ENCODE measurements around the gene OR10H1. TPM values are rescaled to one million over a fixed set of nuclear protein-coding genes. Genes with fewer than 3 reads are reported as not detected.

The OR10H1 gene
- total and polyA plus RNA-seq, 9 of the 15 experiments (the other 6 are each of a cell fraction or from before 2014, with no cell fraction given), result not detected

DNA sequence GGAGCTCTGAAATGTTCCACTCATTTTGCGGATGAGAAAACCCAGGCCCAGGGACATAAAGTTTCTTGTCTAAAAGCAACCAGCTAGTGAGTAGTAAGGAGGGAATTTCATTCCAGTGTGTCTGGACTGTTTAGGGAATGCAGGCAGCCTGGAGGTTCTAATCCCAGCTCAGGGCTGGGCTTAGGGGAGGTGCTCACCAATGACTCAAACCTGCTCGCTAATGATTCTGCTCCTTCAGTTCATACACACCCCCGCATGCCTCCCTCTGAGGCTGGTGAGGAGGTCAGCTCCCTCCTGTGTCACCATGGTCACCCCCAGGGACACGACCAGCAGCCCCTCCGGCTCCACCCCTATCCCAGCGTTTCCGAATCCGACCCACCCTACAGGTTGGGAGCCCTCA, 47.8 kb upstream of the OR10H1 start:
- Histone ChIP-seq H3K27ac (ENCODE audit: extremely low read depth, low read depth, low read length) (no peak overlapping the region), H3K9ac (ENCODE audit: insufficient read depth in 1 of 2, low read depth in 2 of 2, low read length in 2 of 2) (peak overlapping the region in 1 of 2 experiments; percentile 20; a peak in 1 of 4 replicates), H3K4me1 (replicated peaks in 1 of 2; ENCODE audit: control insufficient read depth in 2 of 2, insufficient read depth in 2 of 2, low read length in 2 of 2) (peaks cover 9 to 24% of the 10 kb centered on the region in 2 experiments), H4K20me1 (replicated peaks; ENCODE audit: control insufficient read depth, insufficient read depth, low read length) (no peaks in the 10 kb centered on the region), H3K4me2 (ENCODE audit: insufficient read depth, low read length) (no peak overlapping the region), H2AFZ (ENCODE audit: low read depth, low read length) (peak overlapping the region; percentile 22; the same call in 1 of the 2 replicates), H3K4me3 (no peak overlapping the region), H3K79me2 (ENCODE audit: control insufficient read depth, insufficient read depth, low read length) (no peaks in the 10 kb centered on the region), H3K9me3 (replicated peaks; ENCODE audit: control insufficient read depth, insufficient read depth, low read depth, low read length) (no peaks in the 10 kb centered on the region), H3K9me1 (ENCODE audit: control insufficient read depth, insufficient read depth, low read length) (no peaks in the 10 kb centered on the region), H3K36me3 (ENCODE audit: control insufficient read depth, insufficient read depth, low read length) (no peaks in the 10 kb centered on the region), H3K27me3 (ENCODE audit: control insufficient read depth in 2 of 2, insufficient read depth in 2 of 2, low read length in 2 of 2) (0 out of 5 replicates have a peak, but pooled peaks cover 0 to under 1% of the 10 kb centered on the region in 2 experiments)
- no TSS peak for BruUV-seq (replicated peaks)
- DNase-seq (ENCODE audit: extremely low read depth in 1 of 4, low spot score in 3 of 4) (peak; percentile 47 to 65 (median 54)), FAIRE-seq (peak; percentile 26), ATAC-seq (peak; percentile 81)
- WGBS (ENCODE audit: insufficient coverage, low coverage, missing lambda C conversion rate), result 24% methylated on average over 8 of the region's 8 CpGs
- TF ChIP-seq GABPB2 (CRISPR knock-in tag; conservative IDR thresholded peaks at IDR 0.05) (no peak), CGGBP1 (CRISPR knock-in tag; IDR thresholded peaks at IDR 0.05) (no peak), KDM5B (IDR thresholded peaks at IDR 0.05; ENCODE audit: insufficient replicate concordance, low read depth, low read length) (no peak), COPS2 (conservative IDR thresholded peaks at IDR 0.05) (no peak), RFX1 (IDR thresholded peaks at IDR 0.05) (peak; percentile 56), ZNF133 (CRISPR knock-in tag; IDR thresholded peaks at IDR 0.05) (no peak), EGR1 (conservative IDR thresholded peaks at IDR 0.05) (peak; percentile 87), SMARCA4 (IDR thresholded peaks at IDR 0.05) (no peak), DPF2 (IDR thresholded peaks at IDR 0.05) (0 out of 2 replicates have a peak, but pooled peaks have one; percentile 21), JUND (IDR thresholded peaks at IDR 0.05; ENCODE audit: borderline replicate concordance, low read depth, low read length) (peak; percentile 62), JUND (tag; IDR thresholded peaks at IDR 0.05; ENCODE audit: borderline replicate concordance, low read depth, low read length) (peak; percentile 44; the same call in 1 of the 3 replicates), RCOR1 (IDR thresholded peaks at IDR 0.05; ENCODE audit: borderline replicate concordance in 1 of 2, low read depth in 2 of 2, low read length in 2 of 2) (0 out of 4 replicates have a peak, but pooled peaks of 1 of the 2 experiments have one; percentile 9), HDAC3 (IDR thresholded peaks at IDR 0.05; ENCODE audit: borderline replicate concordance, partially characterized antibody) (no peak), BHLHE40 (IDR thresholded peaks at IDR 0.05; ENCODE audit: low read length) (no peak), FOSL1 (tag; conservative IDR thresholded peaks at IDR 0.05) (peak; percentile 52; the same call in 1 of the 2 replicates), ETS1 (conservative IDR thresholded peaks at IDR 0.05; ENCODE audit: control insufficient read depth, low read depth, low read length) (no peak), ZNF76 (CRISPR knock-in tag; IDR thresholded peaks at IDR 0.05; ENCODE audit: borderline replicate concordance) (no peak), ZNF584 (CRISPR knock-in tag; IDR thresholded peaks at IDR 0.05; ENCODE audit: low read depth) (no peak), ARID1B (IDR thresholded peaks at IDR 0.05) (peak; percentile 44; the same call in 1 of the 2 replicates), NRF1 (conservative IDR thresholded peaks at IDR 0.05 in 1 of 2, IDR thresholded peaks at IDR 0.05 in 1 of 2) (peak; percentile 23 to 38; a peak in 1 of 4 replicates), NFE2 (IDR thresholded peaks at IDR 0.05; ENCODE audit: low read depth) (0 out of 2 replicates have a peak, but pooled peaks have one; percentile 33)
- TF ChIP-seq, protein P1, sequence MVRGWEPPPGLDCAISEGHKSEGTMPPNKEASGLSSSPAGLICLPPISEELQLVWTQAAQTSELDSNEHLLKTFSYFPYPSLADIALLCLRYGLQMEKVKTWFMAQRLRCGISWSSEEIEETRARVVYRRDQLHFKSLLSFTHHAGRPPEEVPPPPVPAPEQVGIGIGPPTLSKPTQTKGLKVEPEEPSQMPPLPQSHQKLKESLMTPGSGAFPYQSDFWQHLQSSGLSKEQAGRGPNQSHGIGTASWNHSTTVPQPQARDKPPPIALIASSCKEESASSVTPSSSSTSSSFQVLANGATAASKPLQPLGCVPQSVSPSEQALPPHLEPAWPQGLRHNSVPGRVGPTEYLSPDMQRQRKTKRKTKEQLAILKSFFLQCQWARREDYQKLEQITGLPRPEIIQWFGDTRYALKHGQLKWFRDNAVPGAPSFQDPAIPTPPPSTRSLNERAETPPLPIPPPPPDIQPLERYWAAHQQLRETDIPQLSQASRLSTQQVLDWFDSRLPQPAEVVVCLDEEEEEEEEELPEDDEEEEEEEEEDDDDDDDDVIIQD (CRISPR knock-in tag; IDR thresholded peaks at IDR 0.05), result no peak
- ChIA-PET CTCF (ENCODE audit: low intra/inter-chr PET ratio) (no interaction called here), POLR2A (interaction anchor here (0.7 kb wide), 1 partner anchor 33 kb away, joined by 3 read pairs; no protein-coding TSS in a partner anchor)
- intact Hi-C loops (cut with micrococcal nuclease) (loop anchor here (10.0 kb wide), 1 partner anchor 228 kb away; no protein-coding TSS in a partner anchor), in situ Hi-C loops (cut with MboI) (no loop called here)
